Measurements from ENCODE around the gene DPP8. TPM values are rescaled to one million over a fixed set of nuclear protein-coding genes. Genes with fewer than 3 reads are reported as not detected.

Gene DPP8
- total and polyA plus RNA-seq, 2 donors (not counting 1 experiment from before 2014, with no cell fraction given), result 17.1 to 65.2 TPM

DNA sequence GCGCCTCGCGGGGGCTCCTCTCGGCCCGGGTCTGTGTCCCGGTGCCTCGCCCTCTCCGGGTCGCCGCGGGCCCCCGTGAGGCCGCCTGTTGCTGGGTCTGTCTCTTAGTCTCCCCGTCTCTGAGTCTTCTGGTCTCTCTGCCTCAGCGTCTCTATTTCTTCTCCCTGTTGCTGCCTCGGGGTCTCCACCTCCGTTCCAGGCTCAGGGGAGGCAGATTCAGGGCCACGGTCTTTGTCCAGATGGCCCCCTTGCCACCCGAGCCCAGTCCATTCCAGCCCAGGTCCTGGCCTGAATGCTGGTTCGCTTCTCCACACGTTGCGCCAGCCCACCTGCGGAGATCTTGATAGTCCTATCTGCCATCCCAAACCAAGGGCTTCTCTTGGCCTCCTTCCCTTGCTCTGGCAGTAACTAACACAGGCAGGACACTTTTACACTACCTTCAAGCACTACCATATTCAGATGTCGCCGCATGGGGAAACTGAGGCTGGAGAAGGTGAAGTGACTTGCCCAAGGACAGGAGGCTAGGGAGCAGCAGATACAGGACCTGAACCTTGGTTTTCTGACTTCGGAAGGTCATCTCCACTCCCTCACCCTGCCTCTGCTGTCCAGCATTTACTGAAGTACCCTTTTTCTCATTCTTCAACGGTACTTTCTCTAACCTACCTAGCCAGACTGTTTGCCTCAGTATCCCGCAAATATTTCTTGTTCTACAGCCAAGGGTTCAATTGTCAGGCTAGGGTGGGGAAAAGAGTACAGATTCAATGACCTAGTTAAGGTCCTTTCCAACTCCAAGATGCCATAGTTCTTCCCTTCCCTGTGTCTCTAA, 94.1 kb downstream of the DPP8 start:
- no peak for DNase-seq
- ChIA-PET POLR2A (no interaction called here), CTCF (no interaction called here)
- H3K4me1 Mint-ChIP-seq, result peaks cover 25% of the 10 kb centered on the region
- H3K27me3 Mint-ChIP-seq, result peaks cover 69% of the 10 kb centered on the region
- no peak for ATAC-seq (ENCODE audit: low read depth)
- Histone ChIP-seq H3K4me3 (ENCODE audit: control extremely low read depth in 1 of 5, extremely low read depth in 1 of 5, insufficient read depth in 1 of 5, low read depth in 2 of 5, low read length in 4 of 5) (no peak overlapping the region), H3K4me2 (replicated peaks; ENCODE audit: low read depth, low read length, poor library complexity, severe bottlenecking) (peak overlapping the region; percentile 55), H3K36me3 (replicated peaks in 1 of 2; ENCODE audit: control extremely low read depth in 1 of 2, control insufficient read depth in 1 of 2, extremely low read depth in 1 of 2, insufficient read depth in 2 of 2, low read length in 1 of 2) (no peaks in the 10 kb centered on the region), H3K27ac (ENCODE audit: low read length in 2 of 2) (no peak overlapping the region), H3K9ac (ENCODE audit: low read length) (no peak overlapping the region), H2AFZ (ENCODE audit: insufficient read depth, low read depth, low read length, poor library complexity, severe bottlenecking) (no peak overlapping the region), H4K20me1 (ENCODE audit: control insufficient read depth, insufficient read depth, low read length, poor library complexity, severe bottlenecking) (no peaks in the 10 kb centered on the region), H3K9me3 (ENCODE audit: control extremely low read depth in 1 of 3, control insufficient read depth in 2 of 3, insufficient read depth in 1 of 3, low read length in 2 of 3) (peaks cover 0 to 12% (median 0%) of the 10 kb centered on the region in 3 donors), H3K27me3 (replicated peaks in 1 of 4; ENCODE audit: control extremely low read depth in 1 of 4, control insufficient read depth in 3 of 4, insufficient read depth in 4 of 4, low read length in 3 of 4) (peaks cover 0 to 47% (median 24%) of the 10 kb centered on the region in 4 experiments), H3K4me1 (ENCODE audit: control insufficient read depth in 2 of 2, insufficient read depth in 2 of 2, low read length in 2 of 2) (peaks cover 15 to 23% of the 10 kb centered on the region in 2 donors), H3K79me2 (ENCODE audit: control insufficient read depth, insufficient read depth, low read length) (no peaks in the 10 kb centered on the region)
- WGBS (ENCODE audit: insufficient coverage), result 28% methylated on average over 26 of the region's 28 CpGs
- H3K27ac Mint-ChIP-seq, result no peak overlapping the region
- TF ChIP-seq, protein P1, sequence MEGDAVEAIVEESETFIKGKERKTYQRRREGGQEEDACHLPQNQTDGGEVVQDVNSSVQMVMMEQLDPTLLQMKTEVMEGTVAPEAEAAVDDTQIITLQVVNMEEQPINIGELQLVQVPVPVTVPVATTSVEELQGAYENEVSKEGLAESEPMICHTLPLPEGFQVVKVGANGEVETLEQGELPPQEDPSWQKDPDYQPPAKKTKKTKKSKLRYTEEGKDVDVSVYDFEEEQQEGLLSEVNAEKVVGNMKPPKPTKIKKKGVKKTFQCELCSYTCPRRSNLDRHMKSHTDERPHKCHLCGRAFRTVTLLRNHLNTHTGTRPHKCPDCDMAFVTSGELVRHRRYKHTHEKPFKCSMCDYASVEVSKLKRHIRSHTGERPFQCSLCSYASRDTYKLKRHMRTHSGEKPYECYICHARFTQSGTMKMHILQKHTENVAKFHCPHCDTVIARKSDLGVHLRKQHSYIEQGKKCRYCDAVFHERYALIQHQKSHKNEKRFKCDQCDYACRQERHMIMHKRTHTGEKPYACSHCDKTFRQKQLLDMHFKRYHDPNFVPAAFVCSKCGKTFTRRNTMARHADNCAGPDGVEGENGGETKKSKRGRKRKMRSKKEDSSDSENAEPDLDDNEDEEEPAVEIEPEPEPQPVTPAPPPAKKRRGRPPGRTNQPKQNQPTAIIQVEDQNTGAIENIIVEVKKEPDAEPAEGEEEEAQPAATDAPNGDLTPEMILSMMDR (IDR thresholded peaks at IDR 0.05), result no peak
- no peak for TF ChIP-seq EZH2 (IDR thresholded peaks at IDR 0.05; ENCODE audit: borderline replicate concordance, insufficient read depth, low read depth, low read length, poor library complexity, severe bottlenecking)
- intact Hi-C loops (cut with micrococcal nuclease), result no loop called here
- H3K4me3 Mint-ChIP-seq, result peak overlapping the region; percentile 89
- H3K9me3 Mint-ChIP-seq (ENCODE audit: insufficient read depth), result no peaks in the 10 kb centered on the region

Data from B cell (primary cell).